Activated CD8-positive, alpha-beta T cell treated with anti-CD3 and anti-CD28 coated beads, Interleukin-2, amount 10 ng/mL, durations not matched to agents 7 days and 5 days (primary cell): ENCODE measurements around the gene DR1. TPM values are rescaled to one million over a fixed set of nuclear protein-coding genes. Genes with fewer than 3 reads are reported as not detected.
"Not testable (repeated sequence)": the region's sequence is repeated elsewhere in the genome, so short reads cannot be mapped to it uniquely, and the experiment has no call there.

Experiments used
- ATAC-seq: fragments of 150-1000 bp; cut with Tn5 transposase; one replicate; pipeline ENCODE4 v1.10.0; 2021; ENCODE audit warnings: moderate library complexity
- CTCF ChIA-PET: fragments of 350-600 bp; sonication (Branson Sonifier 250); formaldehyde crosslinking; loops from one replicate; lab custom pipeline; 2021; ENCODE audit warnings: antibody characterized with exemption; lab: Charles Lee
- POLR2A ChIA-PET: fragments of 350-600 bp; sonication (Branson Sonifier 250); formaldehyde crosslinking; loops from one replicate; lab custom pipeline; 2021; ENCODE audit warnings: antibody characterized with exemption; lab: Charles Lee
- DNase-seq: peaks from one replicate; pipeline ENCODE4 v3.0.0-alpha.2; 2020
- H3K27ac Mint-ChIP-seq: one replicate; pipeline ENCODE4 v1.8.0; 2021; ENCODE audit warnings: mild to moderate bottlenecking, mixed read lengths
- H3K27me3 Mint-ChIP-seq: one replicate; pipeline ENCODE4 v1.8.0; 2021; ENCODE audit warnings: low read depth, mixed read lengths
- H3K36me3 Mint-ChIP-seq: one replicate; pipeline ENCODE4 v1.8.0; 2021; ENCODE audit warnings: low read depth, mixed read lengths
- H3K4me1 Mint-ChIP-seq: one replicate; pipeline ENCODE4 v1.8.0; 2021; ENCODE audit warnings: low read depth, mixed read lengths
- H3K4me3 Mint-ChIP-seq: one replicate; pipeline ENCODE4 v1.8.0; 2021; ENCODE audit warnings: mild to moderate bottlenecking, mixed read lengths
- H3K9me3 Mint-ChIP-seq: one replicate; pipeline ENCODE4 v1.8.0; 2022; ENCODE audit warnings: mixed read lengths; ENCODE audit not compliant: insufficient read depth
- total RNA-seq, 2 experiments: library from RNA; stranded (reverse); gene quantifications; one replicate each; pipeline ENCODE4 v1.2.3, GENCODE V29; 2021

Gene DR1
- total RNA-seq, 2 experiments from 2014 or later = 94.0 to 94.1 TPM

DNA sequence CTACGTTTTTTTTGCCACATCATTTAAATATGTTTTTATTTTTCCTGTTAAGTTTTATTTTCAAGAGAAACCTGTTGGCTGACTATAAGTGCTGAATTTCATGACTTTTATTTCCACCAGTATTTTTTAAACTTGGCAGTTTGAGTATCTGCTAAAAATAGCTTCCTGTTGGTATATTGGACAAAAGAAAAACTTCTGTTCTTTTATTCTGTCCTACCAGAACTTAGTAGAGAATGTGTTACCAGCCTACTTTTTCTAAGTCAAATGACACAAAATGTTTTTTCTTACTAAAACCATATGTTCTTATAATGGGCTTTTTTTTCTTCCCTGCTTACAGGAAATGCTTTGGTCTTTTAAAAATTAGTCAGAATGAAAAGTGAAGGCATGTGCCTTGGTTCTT lies 7.6 kb downstream of the DR1 start:
- ATAC-seq (no peak), DNase-seq (no peak)
- H3K9me3 Mint-ChIP-seq = no peaks in the 10 kb centered on the region
- ChIA-PET CTCF (interaction anchor here (0.7 kb wide), 1 partner anchor 49 kb away, joined by 3 read pairs; no protein-coding TSS in a partner anchor), POLR2A (interaction anchor here (0.6 to 2.3 kb wide), 2 partner anchors 8 to 1055 kb away, joined by 3 to 8 read pairs; partner anchors contain the start of gene DR1)
- H3K4me1 Mint-ChIP-seq = peaks cover 53% of the 10 kb centered on the region
- no peaks in the 10 kb centered on the region for H3K27me3 Mint-ChIP-seq
- H3K36me3 Mint-ChIP-seq = peaks cover 68% of the 10 kb centered on the region
- H3K27ac Mint-ChIP-seq = no peak overlapping the region
- no peak overlapping the region for H3K4me3 Mint-ChIP-seq

GRCh38 chr1:93354749-93355148 lies 9.0 kb downstream of the DR1 start:
- CTCF ChIA-PET = interaction anchor here (1.1 to 1.5 kb wide), 3 partner anchors 9 to 489 kb away, joined by 3 to 5 read pairs (median 3); partner anchors contain the start of gene DR1
- POLR2A ChIA-PET = interaction anchor here (2.3 kb wide), 1 partner anchor 9 kb away, joined by 8 read pairs; the partner anchor contains the start of gene DR1
- Mint-ChIP-seq H3K27me3 (no peaks in the 10 kb centered on the region), H3K36me3 (peaks cover 69% of the 10 kb centered on the region), H3K4me3 (no peak overlapping the region), H3K9me3 (no peaks in the 10 kb centered on the region), H3K4me1 (peaks cover 59% of the 10 kb centered on the region), H3K27ac (no peak overlapping the region)
- ATAC-seq (no peak), DNase-seq (no peak)

DNA sequence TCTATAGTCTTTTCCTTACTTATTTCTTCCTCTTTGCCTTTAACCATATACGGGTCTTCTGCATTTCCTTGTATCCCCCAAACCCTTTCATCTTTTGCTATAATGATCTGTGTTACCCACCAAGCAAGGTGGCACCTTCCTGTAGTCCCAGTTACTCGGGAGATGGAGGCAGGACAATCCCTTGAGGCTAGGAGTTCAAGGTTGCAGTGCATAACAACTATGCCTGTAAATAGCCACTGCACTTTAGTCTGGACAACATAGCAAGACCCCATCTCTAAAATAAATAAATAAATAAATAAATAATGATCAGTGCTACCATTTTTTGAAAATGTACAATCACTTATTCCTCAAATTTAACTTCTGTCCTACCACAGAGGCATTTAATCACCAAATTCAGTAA lies 11.5 kb downstream of the DR1 start:
- DNase-seq (no peak), ATAC-seq (no peak)
- H3K27me3 Mint-ChIP-seq = no peaks in the 10 kb centered on the region
- no peaks in the 10 kb centered on the region for H3K9me3 Mint-ChIP-seq
- peaks cover 57% of the 10 kb centered on the region for H3K4me1 Mint-ChIP-seq
- peaks cover 72% of the 10 kb centered on the region for H3K36me3 Mint-ChIP-seq
- ChIA-PET POLR2A (no interaction called here), CTCF (interaction anchor here (1.5 to 2.3 kb wide), 2 partner anchors 13 to 53 kb away, joined by 4 to 9 read pairs; no protein-coding TSS in a partner anchor)
- H3K4me3 Mint-ChIP-seq = no peak overlapping the region
- no peak overlapping the region for H3K27ac Mint-ChIP-seq

- Mint-ChIP-seq H3K27ac (no peak overlapping the region), H3K4me3 (no peak overlapping the region), H3K4me1 (peaks cover 48% of the 10 kb centered on the region), H3K36me3 (peaks cover 69% of the 10 kb centered on the region), H3K9me3 (no peaks in the 10 kb centered on the region), H3K27me3 (no peaks in the 10 kb centered on the region)
- DNase-seq = no peak
- CTCF ChIA-PET = interaction anchor here (1.5 to 2.3 kb wide), 3 partner anchors 12 to 271 kb away, joined by 4 to 9 read pairs (median 5); no protein-coding TSS in a partner anchor
- POLR2A ChIA-PET = interaction anchor here (1.0 kb wide), 1 partner anchor 13 kb away, joined by 4 read pairs; the partner anchor contains the start of gene DR1
- no peak for ATAC-seq
Observed at GRCh38 chr1:93358293-93358692, 12.6 kb downstream of the DR1 start.

GRCh38 chr1:93360111-93360510 lies 14.4 kb downstream of the DR1 start:
- Mint-ChIP-seq H3K4me1 (peaks cover 40% of the 10 kb centered on the region), H3K36me3 (peaks cover 71% of the 10 kb centered on the region), H3K4me3 (no peak overlapping the region), H3K27me3 (no peaks in the 10 kb centered on the region), H3K9me3 (no peaks in the 10 kb centered on the region), H3K27ac (no peak overlapping the region)
- ChIA-PET CTCF (interaction anchor here (2.0 kb wide), 1 partner anchor 56 kb away, joined by 5 read pairs; no protein-coding TSS in a partner anchor), POLR2A (interaction anchor here (1.5 kb wide), 1 partner anchor 15 kb away, joined by 4 read pairs; the partner anchor contains the start of gene DR1)
- DNase-seq (no peak), ATAC-seq (no peak)

DNA sequence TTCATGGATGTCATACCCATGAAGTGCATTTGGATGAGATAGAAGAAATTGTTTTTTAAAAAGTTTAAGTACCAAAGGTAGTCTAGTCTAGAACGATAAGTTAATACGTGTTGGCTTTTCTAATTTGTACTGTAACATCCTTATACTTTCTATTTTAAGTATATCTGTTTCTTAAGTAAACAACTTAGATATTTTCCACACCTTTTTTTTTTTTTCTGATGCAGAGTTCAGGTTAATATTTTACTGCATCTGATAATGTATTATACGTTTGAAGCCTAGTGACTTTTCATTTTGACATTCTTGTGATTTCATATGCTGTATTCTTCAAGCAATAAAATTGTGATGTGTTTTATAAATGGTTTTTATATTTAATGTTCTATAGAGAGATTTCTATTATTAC lies 16.5 kb downstream of the DR1 start:
- Mint-ChIP-seq H3K36me3 (peaks cover 62% of the 10 kb centered on the region), H3K4me1 (peaks cover 33% of the 10 kb centered on the region), H3K27me3 (no peaks in the 10 kb centered on the region), H3K9me3 (no peaks in the 10 kb centered on the region), H3K27ac (no peak overlapping the region), H3K4me3 (no peak overlapping the region)
- ChIA-PET POLR2A (no interaction called here), CTCF (no interaction called here)
- no peak for ATAC-seq
- no peak for DNase-seq

- ChIA-PET POLR2A (no interaction called here), CTCF (no interaction called here)
- no peaks in the 10 kb centered on the region for H3K27me3 Mint-ChIP-seq
- no peak for ATAC-seq
- no peak for DNase-seq
- peaks cover 54% of the 10 kb centered on the region for H3K36me3 Mint-ChIP-seq
- no peaks in the 10 kb centered on the region for H3K9me3 Mint-ChIP-seq
- H3K4me1 Mint-ChIP-seq = peaks cover 6% of the 10 kb centered on the region
- no peak overlapping the region for H3K4me3 Mint-ChIP-seq
- no peak overlapping the region for H3K27ac Mint-ChIP-seq
Observed at GRCh38 chr1:93365813-93366212, 20.1 kb downstream of the DR1 start.

DNA sequence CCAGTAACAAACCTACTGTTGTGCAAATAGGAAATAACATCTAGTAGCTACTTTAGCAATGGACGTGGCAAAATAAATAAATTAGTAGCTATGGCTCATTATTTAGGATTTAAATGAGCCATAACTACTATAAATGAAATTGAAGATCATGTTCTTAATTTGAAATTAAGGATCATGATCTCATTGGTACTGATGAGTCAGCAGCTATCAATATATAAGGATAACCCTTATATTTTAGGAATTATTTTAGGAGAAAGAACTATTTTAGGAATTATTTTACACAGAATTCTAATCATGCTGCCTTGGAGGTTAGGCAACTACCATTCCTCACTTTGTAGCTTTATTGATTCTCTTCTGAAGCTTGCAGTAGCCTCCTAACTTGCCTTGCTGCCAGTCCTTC lies 24.0 kb downstream of the DR1 start:
- no peak overlapping the region for H3K27ac Mint-ChIP-seq
- H3K36me3 Mint-ChIP-seq = peaks cover 46% of the 10 kb centered on the region
- POLR2A ChIA-PET = no interaction called here
- H3K9me3 Mint-ChIP-seq = no peaks in the 10 kb centered on the region
- H3K27me3 Mint-ChIP-seq = no peaks in the 10 kb centered on the region
- no peaks in the 10 kb centered on the region for H3K4me1 Mint-ChIP-seq
- H3K4me3 Mint-ChIP-seq = no peak overlapping the region
- CTCF ChIA-PET = interaction anchor here (1.8 kb wide), 1 partner anchor 12 kb away, joined by 4 read pairs; no protein-coding TSS in a partner anchor
- ATAC-seq = no peak
- no peak for DNase-seq

DNA sequence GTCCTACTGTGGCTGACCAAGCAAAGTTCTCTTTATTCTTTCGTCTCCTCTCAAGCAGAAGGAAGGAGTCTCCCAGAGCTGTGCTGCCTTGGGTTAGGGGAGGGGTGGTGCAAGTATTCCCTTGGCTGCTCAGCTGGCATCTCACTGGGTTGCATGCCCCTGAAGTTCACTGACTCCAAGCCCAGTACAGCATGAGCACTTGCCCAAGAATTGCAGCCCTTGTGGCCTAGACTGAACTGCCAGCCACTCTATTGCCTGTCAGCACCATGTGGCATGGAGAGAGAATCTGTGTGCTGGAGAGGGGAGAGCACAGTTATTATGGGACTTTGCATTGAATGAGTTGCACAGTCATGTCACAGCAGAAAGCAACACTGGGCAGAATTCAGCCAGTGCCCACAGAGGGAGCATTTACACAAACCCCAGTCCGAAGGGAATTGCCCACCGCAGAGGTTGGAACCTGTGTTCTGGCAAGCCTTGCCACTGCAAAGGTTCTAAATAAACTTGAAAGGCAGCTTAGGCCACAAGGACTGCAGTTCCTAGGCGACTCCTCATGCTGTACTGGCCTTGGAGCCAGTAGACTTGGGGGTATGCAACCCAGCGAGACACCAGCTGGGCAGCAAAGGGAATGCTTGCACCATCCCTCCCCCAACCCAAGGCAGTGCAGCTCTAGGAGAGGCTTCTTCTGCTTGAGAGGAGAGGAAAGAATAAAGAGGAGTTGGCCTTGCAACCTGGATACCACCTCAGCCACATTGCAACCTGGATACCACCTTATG lies 28.8 kb downstream of the DR1 start:
- ChIA-PET CTCF (no interaction called here), POLR2A (no interaction called here)
- Mint-ChIP-seq H3K9me3 (peaks cover 9% of the 10 kb centered on the region), H3K4me3 (no peak overlapping the region), H3K27me3 (no peaks in the 10 kb centered on the region), H3K27ac (no peak overlapping the region), H3K4me1 (no peaks in the 10 kb centered on the region), H3K36me3 (peaks cover 31% of the 10 kb centered on the region)
- ATAC-seq (no peak), DNase-seq (no peak)

DNA sequence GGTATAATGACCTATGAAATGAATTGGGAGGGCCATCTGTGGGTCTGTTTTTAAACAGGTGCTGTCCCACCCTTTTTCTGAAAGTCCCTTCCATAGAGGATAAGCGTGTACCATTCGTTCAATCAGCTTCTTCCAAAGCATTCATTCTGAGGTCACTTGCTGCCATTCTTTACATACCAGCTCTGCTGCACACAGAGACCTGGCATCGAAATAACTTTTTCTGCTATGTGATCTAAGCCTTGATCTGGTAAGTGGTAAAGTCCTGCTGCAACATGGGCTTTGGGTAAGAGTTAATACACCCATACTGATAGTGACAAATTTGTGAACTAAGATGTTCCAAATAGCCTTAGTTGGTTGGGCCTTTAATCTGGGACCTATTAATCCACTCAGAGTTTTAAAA lies 38.9 kb downstream of the DR1 start:
- Mint-ChIP-seq H3K4me3 (no peak overlapping the region), H3K27me3 (peaks cover 4% of the 10 kb centered on the region), H3K36me3 (peaks cover 9% of the 10 kb centered on the region), H3K9me3 (peaks cover 14% of the 10 kb centered on the region), H3K4me1 (no peaks in the 10 kb centered on the region), H3K27ac (no peak overlapping the region)
- DNase-seq (no peak), ATAC-seq (no peak)
- ChIA-PET POLR2A (no interaction called here), CTCF (no interaction called here)

- H3K4me3 Mint-ChIP-seq, H3K36me3 Mint-ChIP-seq, H3K4me1 Mint-ChIP-seq, ATAC-seq, H3K27ac Mint-ChIP-seq, H3K27me3 Mint-ChIP-seq, POLR2A ChIA-PET, CTCF ChIA-PET, DNase-seq: not testable (repeated sequence)
- H3K9me3 Mint-ChIP-seq = peaks cover 14% of the 10 kb centered on the region
Observed at GRCh38 chr1:93386268-93386667, 40.6 kb downstream of the DR1 start.

DNA sequence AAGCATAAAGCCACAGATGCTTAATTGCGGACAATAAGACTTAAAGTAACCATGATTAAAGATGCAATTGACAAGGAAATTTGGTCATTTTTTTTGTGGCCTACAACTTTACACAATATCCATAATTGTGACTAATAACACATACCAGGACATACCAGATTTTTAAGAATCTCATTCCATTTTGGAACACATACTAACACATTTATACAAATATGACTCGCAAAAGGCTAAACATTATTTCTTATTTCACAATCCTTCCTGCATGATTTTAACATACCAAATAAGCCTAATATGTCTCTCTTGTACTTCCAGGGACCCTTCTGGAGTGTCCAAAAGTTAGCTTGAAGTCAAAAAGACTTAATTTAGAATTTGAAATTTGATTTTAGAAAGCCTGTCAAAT lies 48.8 kb downstream of the DR1 start:
- H3K9me3 Mint-ChIP-seq = no peaks in the 10 kb centered on the region
- peaks cover 12% of the 10 kb centered on the region for H3K27me3 Mint-ChIP-seq
- ChIA-PET CTCF (interaction anchor here (1.0 kb wide), 1 partner anchor 90 kb away, joined by 4 read pairs; no protein-coding TSS in a partner anchor), POLR2A (interaction anchor here (0.6 kb wide), 2 partner anchors 11 to 302 kb away, joined by 3 to 4 read pairs; no protein-coding TSS in a partner anchor)
- no peaks in the 10 kb centered on the region for H3K36me3 Mint-ChIP-seq
- DNase-seq (no peak), ATAC-seq (no peak)
- no peak overlapping the region for H3K4me3 Mint-ChIP-seq
- no peak overlapping the region for H3K27ac Mint-ChIP-seq
- no peaks in the 10 kb centered on the region for H3K4me1 Mint-ChIP-seq
